ENCODE data around the gene NRXN3.

Gene NRXN3

DNA sequence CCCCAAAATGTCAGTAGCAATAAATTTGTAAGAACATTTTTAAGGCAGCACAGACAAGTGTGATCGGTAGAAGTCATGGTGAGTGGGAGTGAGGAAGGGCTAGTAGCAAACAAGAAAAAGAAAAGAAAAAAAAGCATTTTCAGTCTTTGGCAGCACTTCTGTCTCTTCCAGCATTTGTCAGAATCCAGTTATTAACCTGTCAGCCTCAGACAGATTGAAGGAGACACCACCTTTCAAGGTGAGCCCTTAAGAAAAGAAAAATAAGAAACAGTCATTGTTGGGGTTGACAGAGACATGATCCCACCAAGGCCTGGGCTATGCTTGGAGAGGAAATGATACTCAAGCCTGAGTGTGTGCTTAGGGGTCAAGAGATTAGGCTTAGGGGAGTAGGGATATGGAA lies 947.4 kb downstream of the NRXN3 start:
- Histone ChIP-seq H3K9me2 (replicated peaks; ENCODE audit: insufficient read depth, low read length) (no peaks in the 10 kb centered on the region), H3K79me2 (ENCODE audit: insufficient read depth, low read length) (no peaks in the 10 kb centered on the region), H3K27me3 (ENCODE audit: low read length) (no peaks in the 10 kb centered on the region), H3K36me3 (ENCODE audit: low read length) (no peaks in the 10 kb centered on the region), H3F3A (ENCODE audit: insufficient read depth) (no peaks in the 10 kb centered on the region), H4K20me1 (ENCODE audit: low read depth, low read length) (no peaks in the 10 kb centered on the region), H3K27ac (ENCODE audit: low read depth, low read length) (no peak overlapping the region), H3K9me3 (ENCODE audit: insufficient read depth, low read length) (no peaks in the 10 kb centered on the region), H3K9ac (ENCODE audit: low read length) (no peak overlapping the region), H2AFZ (ENCODE audit: low read depth, low read length, severe bottlenecking) (no peak overlapping the region), H3K4me3 (ENCODE audit: insufficient read depth, low read length, poor library complexity, severe bottlenecking) (no peak overlapping the region), H3K4me2 (ENCODE audit: low read depth, low read length, poor library complexity, severe bottlenecking) (no peak overlapping the region)
- TF ChIP-seq, protein P1, sequence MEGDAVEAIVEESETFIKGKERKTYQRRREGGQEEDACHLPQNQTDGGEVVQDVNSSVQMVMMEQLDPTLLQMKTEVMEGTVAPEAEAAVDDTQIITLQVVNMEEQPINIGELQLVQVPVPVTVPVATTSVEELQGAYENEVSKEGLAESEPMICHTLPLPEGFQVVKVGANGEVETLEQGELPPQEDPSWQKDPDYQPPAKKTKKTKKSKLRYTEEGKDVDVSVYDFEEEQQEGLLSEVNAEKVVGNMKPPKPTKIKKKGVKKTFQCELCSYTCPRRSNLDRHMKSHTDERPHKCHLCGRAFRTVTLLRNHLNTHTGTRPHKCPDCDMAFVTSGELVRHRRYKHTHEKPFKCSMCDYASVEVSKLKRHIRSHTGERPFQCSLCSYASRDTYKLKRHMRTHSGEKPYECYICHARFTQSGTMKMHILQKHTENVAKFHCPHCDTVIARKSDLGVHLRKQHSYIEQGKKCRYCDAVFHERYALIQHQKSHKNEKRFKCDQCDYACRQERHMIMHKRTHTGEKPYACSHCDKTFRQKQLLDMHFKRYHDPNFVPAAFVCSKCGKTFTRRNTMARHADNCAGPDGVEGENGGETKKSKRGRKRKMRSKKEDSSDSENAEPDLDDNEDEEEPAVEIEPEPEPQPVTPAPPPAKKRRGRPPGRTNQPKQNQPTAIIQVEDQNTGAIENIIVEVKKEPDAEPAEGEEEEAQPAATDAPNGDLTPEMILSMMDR (IDR thresholded peaks at IDR 0.05; ENCODE audit: insufficient read depth, low read length, poor library complexity, severe bottlenecking), result no peak
- TF ChIP-seq EZH2phosphoT487 (conservative IDR thresholded peaks at IDR 0.05; ENCODE audit: low read length), result no peak

DNA sequence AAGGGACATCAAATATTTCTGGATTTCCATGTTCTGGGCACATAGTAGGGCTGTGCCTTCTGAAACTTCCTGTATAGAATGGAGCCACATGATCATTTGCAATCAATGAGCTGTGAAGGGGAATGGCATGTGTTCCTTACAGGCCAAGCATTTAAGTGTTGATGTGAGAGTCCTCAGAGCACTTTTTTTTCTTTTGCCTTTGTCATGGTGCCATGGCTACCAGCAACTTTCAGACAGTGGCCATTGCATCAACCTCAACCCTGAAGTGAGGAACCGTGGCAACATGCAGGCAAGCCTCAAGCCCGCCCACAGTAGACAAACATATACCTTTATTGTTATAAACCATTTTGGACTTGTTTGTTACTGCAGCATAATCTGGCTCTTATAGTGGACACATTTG lies 948.1 kb downstream of the NRXN3 start:
- no peaks in the 10 kb centered on the region for H3K9me3 ChIP-seq (ENCODE audit: insufficient read depth, low read length)
- no peaks in the 10 kb centered on the region for H3K79me2 ChIP-seq (ENCODE audit: insufficient read depth, low read length)
- TF ChIP-seq, protein P1 (IDR thresholded peaks at IDR 0.05; ENCODE audit: insufficient read depth, low read length, poor library complexity, severe bottlenecking), result no peak
- TF ChIP-seq EZH2phosphoT487 (conservative IDR thresholded peaks at IDR 0.05; ENCODE audit: low read length), result no peak
- no peak overlapping the region for H2AFZ ChIP-seq (ENCODE audit: low read depth, low read length, severe bottlenecking)
- H3F3A ChIP-seq (ENCODE audit: insufficient read depth), result no peaks in the 10 kb centered on the region
- H3K4me3 ChIP-seq (ENCODE audit: insufficient read depth, low read length, poor library complexity, severe bottlenecking), result no peak overlapping the region
- H4K20me1 ChIP-seq (ENCODE audit: low read depth, low read length), result no peaks in the 10 kb centered on the region
- H3K9me2 ChIP-seq (replicated peaks; ENCODE audit: insufficient read depth, low read length), result no peaks in the 10 kb centered on the region
- H3K36me3 ChIP-seq (ENCODE audit: low read length), result no peaks in the 10 kb centered on the region
- no peak overlapping the region for H3K9ac ChIP-seq (ENCODE audit: low read length)
- no peak overlapping the region for H3K27ac ChIP-seq (ENCODE audit: low read depth, low read length)
- H3K27me3 ChIP-seq (ENCODE audit: low read length), result no peaks in the 10 kb centered on the region
- no peak overlapping the region for H3K4me2 ChIP-seq (ENCODE audit: low read depth, low read length, poor library complexity, severe bottlenecking)

DNA sequence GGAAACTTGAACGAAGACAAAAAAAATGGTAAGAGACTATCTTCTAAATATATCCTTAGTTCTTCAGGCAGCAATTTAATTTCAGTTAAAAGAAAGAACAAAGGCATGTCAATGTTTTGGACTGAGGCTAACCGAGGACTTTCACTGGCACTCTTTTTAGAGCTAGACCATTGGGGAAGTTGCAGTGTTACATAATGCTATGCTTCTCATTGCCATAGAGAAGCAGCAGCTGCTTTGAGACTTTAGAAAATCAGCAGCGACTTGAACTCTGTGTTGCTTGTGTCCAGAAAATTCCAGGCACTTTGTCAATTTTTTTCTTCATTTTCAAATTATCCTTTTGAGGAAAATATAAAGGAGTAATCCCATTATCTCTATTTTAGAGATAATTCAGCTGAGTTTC lies 964.2 kb downstream of the NRXN3 start:
- Histone ChIP-seq H4K20me1 (ENCODE audit: low read depth, low read length) (no peaks in the 10 kb centered on the region), H3K27ac (ENCODE audit: low read depth, low read length) (no peak overlapping the region), H2AFZ (ENCODE audit: low read depth, low read length, severe bottlenecking) (no peak overlapping the region), H3K9me2 (replicated peaks; ENCODE audit: insufficient read depth, low read length) (no peaks in the 10 kb centered on the region), H3K4me2 (ENCODE audit: low read depth, low read length, poor library complexity, severe bottlenecking) (no peak overlapping the region), H3K27me3 (ENCODE audit: low read length) (no peaks in the 10 kb centered on the region), H3K9me3 (ENCODE audit: insufficient read depth, low read length) (no peaks in the 10 kb centered on the region), H3K9ac (ENCODE audit: low read length) (no peak overlapping the region), H3K79me2 (ENCODE audit: insufficient read depth, low read length) (no peaks in the 10 kb centered on the region), H3K36me3 (ENCODE audit: low read length) (no peaks in the 10 kb centered on the region), H3F3A (ENCODE audit: insufficient read depth) (no peaks in the 10 kb centered on the region), H3K4me3 (ENCODE audit: insufficient read depth, low read length, poor library complexity, severe bottlenecking) (no peak overlapping the region)
- TF ChIP-seq, protein P1 (IDR thresholded peaks at IDR 0.05; ENCODE audit: insufficient read depth, low read length, poor library complexity, severe bottlenecking), result no peak
- TF ChIP-seq EZH2phosphoT487 (conservative IDR thresholded peaks at IDR 0.05; ENCODE audit: low read length), result no peak
